Spleen (tissue), 11 donors: ENCODE results near the gene NLGN1. TPM values are rescaled to one million over a fixed set of nuclear protein-coding genes. Genes with fewer than 3 reads are reported as not detected.

Experiments
- DNase-seq: peaks from one replicate; pipeline ENCODE4 v3.0.0-alpha.2; 2020
- H3K27ac ChIP-seq, 8 donors: fragments of 200-600 bp; sonication (generic) in 7 of 8; 1 replicate in 4 of 8; 2 replicates in 4 of 8; pipeline versions ENCODE4 v1.5.0 to v1.8.0; 2016 to 2021; ENCODE audit warnings: inconsistent platforms in 4 of 8, mild to moderate bottlenecking in 4 of 8, moderate library complexity in 1 of 8
- H3K27me3 ChIP-seq, 7 donors: fragments of 200-600 bp; sonication (generic) in 6 of 7; replicated peaks in 1 of 7; 1 replicate in 4 of 7; 2 replicates in 3 of 7; pipeline versions ENCODE4 v1.5.0 to v1.8.0; 2016 to 2021; ENCODE audit warnings: inconsistent platforms in 3 of 7, mild to moderate bottlenecking in 1 of 7
- H3K36me3 ChIP-seq, 6 donors: fragments of 200-600 bp; sonication (generic) in 5 of 6; 1 replicate in 4 of 6; 2 replicates in 2 of 6; pipeline versions ENCODE4 v1.5.0 to v1.8.0; 2016 to 2021; ENCODE audit warnings: inconsistent platforms in 2 of 6
- H3K4me1 ChIP-seq, 6 donors: fragments of 200-600 bp; sonication (generic) in 5 of 6; 1 replicate in 3 of 6; 2 replicates in 3 of 6; pipeline versions ENCODE4 v1.5.0 to v1.8.0; 2016 to 2021; ENCODE audit warnings: inconsistent platforms in 3 of 6
- H3K4me3 ChIP-seq, 8 donors: fragments of 200-600 bp; sonication (generic) in 7 of 8; 1 replicate in 4 of 8; 2 replicates in 4 of 8; pipeline versions ENCODE4 v1.5.0 to v1.8.0; 2016 to 2021; ENCODE audit warnings: inconsistent platforms in 4 of 8, mild to moderate bottlenecking in 4 of 8, moderate library complexity in 2 of 8
- H3K9me3 ChIP-seq, 8 donors: fragments of 200-600 bp; sonication (generic) in 7 of 8; 1 replicate in 4 of 8; 2 replicates in 4 of 8; pipeline versions ENCODE4 v1.5.0 to v1.8.0; 2016 to 2021; ENCODE audit warnings: inconsistent platforms in 4 of 8
- POLR2A ChIP-seq, 3 donors: fragments of 450-650 bp; IDR thresholded peaks; one replicate each; pipeline ENCODE4 v1.5.1; 2017; ENCODE audit warnings: antibody characterized with exemption in 3 of 3, mild to moderate bottlenecking in 1 of 3
- POLR2AphosphoS5 ChIP-seq, 3 donors: sonication (generic); formaldehyde crosslinking; IDR thresholded peaks; one replicate each; pipeline ENCODE4 v1.5.1; 2017; ENCODE audit warnings: antibody characterized with exemption in 3 of 3
- WGBS, 5 donors: extraction: QIAGEN DNeasy Blood & Tissue Kit in 3 of 5; methylation state at CpG; one replicate each; pipeline versions ENCODE4 v1.1.5 to v1.1.7; 2013 to 2018; 5-methylcytosine and 5-hydroxymethylcytosine counted together
- intact Hi-C: fragments of 100-400 bp; cut with DNase I; formaldehyde crosslinking; loops from one replicate; pipeline ENCODE4 v1.15.0; 2023; ENCODE audit warnings: low total_unique reads
- polyA plus RNA-seq, 3 donors: library from polyadenylated mRNA; stranded (reverse); fragments of 200-250 nt; gene quantifications; one replicate each; pipeline ENCODE4 v1.2.1, GENCODE V29; 2013
- total RNA-seq, 7 donors: library from RNA; depleted of rRNA in 3 of 7; stranded (reverse); fragments of >200 nt in 3 of 7; fragmentation: NEBNext Ultra II Directional in 4 of 7; extraction: Animal tissue kit (Norgen Biotek cat#: 25700) in 4 of 7; gene quantifications; one replicate each; pipeline versions ENCODE4 v1.1.0 to v1.2.1, GENCODE V29; 2016 to 2021
- TF ChIP-seq, protein P1 (sequence below), 11 experiments: fragments of 200-600 bp in 7 of 11; fragments of 450-650 bp in 4 of 11; sonication (generic) in 4 of 11; IDR thresholded peaks in 8 of 11; conservative IDR thresholded peaks in 3 of 11; 1 replicate in 7 of 11; 2 replicates in 4 of 11; pipeline versions ENCODE4 v1.4.0 to v1.8.0; 2016 to 2021; ENCODE audit warnings: antibody characterized with exemption in 11 of 11, inconsistent platforms in 4 of 11, mild to moderate bottlenecking in 1 of 11
- donor health status: healthy with polysubstance abuse.
- donor health status: DM: no; HTN: no; CAD: no; lungs with moderate emphysema.
- donor health status: DM: no; HTN: no; CAD: no.
- donor health status: Bipolar disorder and iron deficiency.
- donor health status: healthy.
- donor health status: DM: no; HTN: no; CAD: no.
- donor health status: DM: yes; HTN: yes; CAD: no.

Gene NLGN1
- total and polyA plus RNA-seq, 10 donors, result 0.03 to 0.13 (median 0.03) TPM; not detected in 7

DNA sequence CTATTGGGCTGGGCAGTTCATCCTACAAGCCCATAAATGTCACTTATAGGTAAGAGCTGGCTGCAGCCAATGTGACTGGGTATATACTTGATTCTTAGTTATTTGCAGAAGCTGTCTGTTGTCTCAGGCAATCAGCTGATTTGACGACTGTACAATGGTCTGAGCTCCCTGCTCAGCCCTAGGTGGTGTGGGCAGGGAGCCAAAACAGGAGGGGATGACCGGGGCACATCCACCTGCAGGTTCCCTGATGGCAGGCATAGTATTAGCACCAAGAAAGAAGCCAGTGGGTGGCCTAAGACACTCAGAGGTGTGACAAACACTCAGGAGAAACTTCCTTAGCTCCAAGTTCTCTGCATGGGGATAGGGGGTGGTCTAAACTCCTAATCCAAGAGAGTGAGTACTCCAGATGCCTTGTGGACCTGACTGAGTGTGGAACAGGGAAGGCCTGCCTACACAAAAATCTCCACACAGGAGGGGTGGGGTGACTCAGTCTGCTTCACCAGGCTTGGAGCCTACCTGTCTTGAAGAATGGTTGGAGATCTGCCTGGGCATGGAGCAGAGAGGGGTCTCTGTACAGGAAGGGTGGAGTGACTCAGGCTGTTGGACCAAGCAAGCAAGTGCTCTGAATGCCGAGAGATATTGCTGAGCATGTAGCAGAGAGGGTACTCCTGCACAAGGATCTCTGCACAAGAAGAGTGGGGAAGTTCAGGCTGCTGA, 771.2 kb downstream of the NLGN1 start:
- H3K27me3 ChIP-seq, result no peaks in the 10 kb centered on the region
- H3K36me3 ChIP-seq, result no peaks in the 10 kb centered on the region
- no peak overlapping the region for H3K27ac ChIP-seq
- intact Hi-C loops, result no loop called here
- WGBS, 5 donors, result 72 to 85% (median 83%) methylated on average over 2 to 3 of the region's 3 CpGs
- H3K9me3 ChIP-seq, result peaks cover 0 to 40% (median 32%) of the 10 kb centered on the region in 8 donors
- no peak overlapping the region for H3K4me3 ChIP-seq
- no peaks in the 10 kb centered on the region for H3K4me1 ChIP-seq
- TF ChIP-seq POLR2A (IDR thresholded peaks at IDR 0.05) (no peak), POLR2AphosphoS5 (IDR thresholded peaks at IDR 0.05) (no peak)
- TF ChIP-seq, protein P1, sequence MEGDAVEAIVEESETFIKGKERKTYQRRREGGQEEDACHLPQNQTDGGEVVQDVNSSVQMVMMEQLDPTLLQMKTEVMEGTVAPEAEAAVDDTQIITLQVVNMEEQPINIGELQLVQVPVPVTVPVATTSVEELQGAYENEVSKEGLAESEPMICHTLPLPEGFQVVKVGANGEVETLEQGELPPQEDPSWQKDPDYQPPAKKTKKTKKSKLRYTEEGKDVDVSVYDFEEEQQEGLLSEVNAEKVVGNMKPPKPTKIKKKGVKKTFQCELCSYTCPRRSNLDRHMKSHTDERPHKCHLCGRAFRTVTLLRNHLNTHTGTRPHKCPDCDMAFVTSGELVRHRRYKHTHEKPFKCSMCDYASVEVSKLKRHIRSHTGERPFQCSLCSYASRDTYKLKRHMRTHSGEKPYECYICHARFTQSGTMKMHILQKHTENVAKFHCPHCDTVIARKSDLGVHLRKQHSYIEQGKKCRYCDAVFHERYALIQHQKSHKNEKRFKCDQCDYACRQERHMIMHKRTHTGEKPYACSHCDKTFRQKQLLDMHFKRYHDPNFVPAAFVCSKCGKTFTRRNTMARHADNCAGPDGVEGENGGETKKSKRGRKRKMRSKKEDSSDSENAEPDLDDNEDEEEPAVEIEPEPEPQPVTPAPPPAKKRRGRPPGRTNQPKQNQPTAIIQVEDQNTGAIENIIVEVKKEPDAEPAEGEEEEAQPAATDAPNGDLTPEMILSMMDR (IDR thresholded peaks at IDR 0.05 in 8 of 11, conservative IDR thresholded peaks at IDR 0.05 in 3 of 11), result no peak
- no peak for DNase-seq

DNA sequence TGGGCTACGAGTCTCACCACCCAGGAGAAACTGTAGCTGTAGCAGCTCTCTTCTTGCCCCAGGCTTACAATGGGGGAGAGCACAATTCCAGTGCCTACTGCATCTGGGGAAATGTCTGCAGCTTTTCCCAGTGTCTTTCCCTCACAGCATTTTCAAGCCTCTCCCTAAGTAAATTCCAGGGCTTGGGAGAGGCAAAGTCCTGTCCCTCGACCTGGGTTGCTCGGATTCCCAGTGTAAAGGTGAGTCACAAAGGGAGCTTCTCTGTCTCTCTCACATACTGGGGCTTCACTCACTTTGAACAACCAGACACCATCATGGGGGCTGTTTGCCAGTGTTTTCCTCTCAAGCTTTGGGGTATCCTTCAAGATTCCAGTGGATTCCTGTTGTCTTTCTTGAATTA, 772.2 kb downstream of the NLGN1 start:
- DNase-seq, result no peak
- Histone ChIP-seq H3K4me1 (no peaks in the 10 kb centered on the region), H3K27ac (no peak overlapping the region), H3K9me3 (peaks cover 0 to 37% (median 26%) of the 10 kb centered on the region in 8 donors), H3K36me3 (no peaks in the 10 kb centered on the region), H3K27me3 (no peaks in the 10 kb centered on the region), H3K4me3 (no peak overlapping the region)
- 76 to 91% (median 85%) methylated on average over 3 of the region's 3 CpGs for WGBS, 5 donors
- intact Hi-C loops, result no loop called here
- TF ChIP-seq POLR2AphosphoS5 (IDR thresholded peaks at IDR 0.05) (no peak), POLR2A (IDR thresholded peaks at IDR 0.05) (no peak)
- TF ChIP-seq, protein P1 (IDR thresholded peaks at IDR 0.05 in 8 of 11, conservative IDR thresholded peaks at IDR 0.05 in 3 of 11), result no peak

DNA sequence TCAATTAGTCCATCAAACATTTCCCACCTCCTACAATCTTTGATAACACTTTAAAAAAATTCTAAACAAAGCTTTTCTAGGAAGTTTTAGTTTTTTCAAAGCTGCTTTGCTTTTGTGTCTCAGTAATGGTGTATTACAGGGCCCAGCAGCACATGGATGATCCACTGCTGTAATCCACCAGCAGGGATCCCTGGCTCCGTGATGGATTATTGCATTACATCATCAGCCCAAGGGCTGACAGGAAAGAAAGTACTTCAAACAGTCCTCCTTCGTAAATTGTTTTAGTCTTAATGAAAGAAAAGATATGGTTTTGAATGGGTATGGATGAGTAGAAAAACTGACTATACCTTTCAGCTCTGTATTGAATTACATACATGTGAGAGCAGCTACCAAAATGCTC, 772.7 kb downstream of the NLGN1 start:
- DNase-seq, result no peak
- no peak overlapping the region for H3K4me3 ChIP-seq
- intact Hi-C loops, result no loop called here
- no peak overlapping the region for H3K27ac ChIP-seq
- peaks cover 0 to 32% (median 21%) of the 10 kb centered on the region in 8 donors for H3K9me3 ChIP-seq
- TF ChIP-seq POLR2A (IDR thresholded peaks at IDR 0.05) (no peak), POLR2AphosphoS5 (IDR thresholded peaks at IDR 0.05) (no peak)
- no peaks in the 10 kb centered on the region for H3K36me3 ChIP-seq
- H3K4me1 ChIP-seq, result no peaks in the 10 kb centered on the region
- H3K27me3 ChIP-seq, result no peaks in the 10 kb centered on the region
- 61 to 82% (median 67%) methylated on average over 2 of the region's 2 CpGs for WGBS, 5 donors

DNA sequence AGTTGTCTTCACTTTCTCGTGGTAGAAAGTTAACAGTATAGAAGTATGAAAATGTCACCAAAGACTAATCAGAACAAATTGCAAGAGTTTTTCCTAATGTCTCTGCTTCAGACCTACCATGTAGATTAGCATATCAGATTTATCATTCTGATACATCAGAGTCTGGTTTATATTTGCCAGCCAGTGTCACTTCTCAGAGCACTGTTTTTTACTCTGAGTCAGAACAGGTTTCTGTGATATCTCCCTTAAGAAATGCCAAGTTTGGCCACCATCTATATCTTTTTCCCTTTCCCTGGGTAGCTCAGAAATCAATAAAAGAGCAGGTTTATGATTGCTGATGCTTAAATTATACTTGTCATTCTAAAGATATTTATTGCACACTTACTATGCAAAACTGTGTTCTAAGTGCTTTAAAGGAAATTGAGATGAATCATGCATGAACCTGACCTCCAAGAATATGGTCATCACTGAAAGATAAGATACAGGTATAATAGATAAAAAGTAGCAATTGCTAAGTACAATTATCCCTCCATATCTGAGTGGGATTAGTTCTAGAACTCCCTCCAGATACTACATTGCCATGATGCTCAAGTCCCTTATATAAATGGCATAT, 788.9 kb downstream of the NLGN1 start:
- no peak overlapping the region for H3K27ac ChIP-seq
- TF ChIP-seq, protein P1 (IDR thresholded peaks at IDR 0.05 in 8 of 11, conservative IDR thresholded peaks at IDR 0.05 in 3 of 11), result no peak
- no peak for TF ChIP-seq POLR2A (IDR thresholded peaks at IDR 0.05)
- TF ChIP-seq POLR2AphosphoS5 (IDR thresholded peaks at IDR 0.05), result no peak
- no peaks in the 10 kb centered on the region for H3K4me1 ChIP-seq
- intact Hi-C loops, result no loop called here
- H3K4me3 ChIP-seq, result no peak overlapping the region
- 81 to 92% (median 87%) methylated on average over 1 of the region's 1 CpG for WGBS, 5 donors
- no peaks in the 10 kb centered on the region for H3K9me3 ChIP-seq
- no peaks in the 10 kb centered on the region for H3K27me3 ChIP-seq
- H3K36me3 ChIP-seq, result no peaks in the 10 kb centered on the region
- DNase-seq, result no peak
